Mesenchymal stem cell (in vitro differentiated cells and primary cell): ENCODE data around the gene MUS81.
A peak's percentile ranks its signal among the peaks of the same experiment; 100 is the strongest.

Experiments
- DNase-seq: peaks from one replicate; pipeline ENCODE4 v3.0.0-alpha.2; 2013
- H2AFZ ChIP-seq: one replicate; pipeline ENCODE4 v1.6.1; 2013; ENCODE audit warnings: low read depth, mild to moderate bottlenecking, control low read depth, inconsistent platforms, low read length, moderate library complexity
- H2AK5ac ChIP-seq: 2 replicates; pipeline ENCODE4 v1.6.1; 2013; ENCODE audit warnings: low read length, moderate library complexity, mild to moderate bottlenecking, inconsistent platforms; ENCODE audit not compliant: severe bottlenecking
- H2BK120ac ChIP-seq: one replicate; pipeline ENCODE4 v1.6.1; 2013; ENCODE audit warnings: low read depth, mild to moderate bottlenecking, inconsistent platforms, low read length, moderate library complexity
- H2BK12ac ChIP-seq, 2 experiments: one replicate each; pipeline ENCODE4 v1.6.1; 2013; ENCODE audit warnings: inconsistent platforms in 2 of 2, low read length in 2 of 2, mild to moderate bottlenecking in 2 of 2, moderate library complexity in 2 of 2, control low read depth in 1 of 2
- H2BK15ac ChIP-seq: one replicate; pipeline ENCODE4 v1.6.1; 2013; ENCODE audit warnings: mild to moderate bottlenecking, low read depth, inconsistent platforms; ENCODE audit not compliant: poor library complexity, severe bottlenecking
- H2BK5ac ChIP-seq: 2 replicates; pipeline ENCODE4 v1.6.1; 2013; ENCODE audit warnings: low read depth, mild to moderate bottlenecking, low read length, control low read depth, inconsistent platforms; ENCODE audit not compliant: poor library complexity, severe bottlenecking
- H3K14ac ChIP-seq, 2 experiments: one replicate each; pipeline ENCODE4 v1.6.1; 2013; ENCODE audit warnings: inconsistent platforms in 2 of 2, low read length in 2 of 2, control low read depth in 1 of 2, mild to moderate bottlenecking in 1 of 2, moderate library complexity in 1 of 2
- H3K18ac ChIP-seq, 2 experiments: one replicate each; pipeline ENCODE4 v1.6.1; 2013; ENCODE audit warnings: inconsistent platforms in 2 of 2, low read length in 2 of 2, control low read depth in 1 of 2, low read depth in 1 of 2, mild to moderate bottlenecking in 1 of 2
- H3K23ac ChIP-seq, 2 experiments: one replicate each; pipeline ENCODE4 v1.6.1; 2013; ENCODE audit warnings: inconsistent platforms in 2 of 2, low read length in 2 of 2, mild to moderate bottlenecking in 2 of 2, moderate library complexity in 2 of 2, control low read depth in 1 of 2
- H3K27ac ChIP-seq: 2 replicates; pipeline ENCODE4 v1.5.1; 2013; ENCODE audit warnings: mild to moderate bottlenecking, moderate library complexity, low read length, control low read depth, inconsistent platforms; ENCODE audit not compliant: poor library complexity, severe bottlenecking
- H3K27me3 ChIP-seq, 2 experiments: 2 replicates each; pipeline versions ENCODE4 v1.6.1 to v1.7.0; 2013; ENCODE audit warnings: low read length in 2 of 2, mild to moderate bottlenecking in 2 of 2, moderate library complexity in 2 of 2, control low read depth in 1 of 2, inconsistent platforms in 1 of 2; ENCODE audit not compliant: control insufficient read depth in 1 of 2, insufficient read depth in 1 of 2
- H3K36me3 ChIP-seq, 2 experiments: 2 replicates each; pipeline versions ENCODE4 v1.6.1 to v1.7.0; 2013; ENCODE audit warnings: low read length in 2 of 2, control low read depth in 1 of 2, inconsistent platforms in 1 of 2, low read depth in 1 of 2, mild to moderate bottlenecking in 1 of 2; ENCODE audit not compliant: insufficient read depth in 2 of 2, control insufficient read depth in 1 of 2
- H3K4ac ChIP-seq, 2 experiments: one replicate each; pipeline ENCODE4 v1.6.1; 2013; ENCODE audit warnings: inconsistent platforms in 2 of 2, low read length in 2 of 2, mild to moderate bottlenecking in 2 of 2, moderate library complexity in 2 of 2, control low read depth in 1 of 2, low read depth in 1 of 2
- H3K4me1 ChIP-seq: 2 replicates; pipeline ENCODE4 v1.6.1; 2013; ENCODE audit warnings: low read depth, low read length, control low read depth; ENCODE audit not compliant: control insufficient read depth, insufficient read depth
- H3K4me2 ChIP-seq: 2 replicates; pipeline ENCODE4 v1.6.1; 2013; ENCODE audit warnings: low read length, mild to moderate bottlenecking, inconsistent platforms; ENCODE audit not compliant: poor library complexity, severe bottlenecking
- H3K4me3 ChIP-seq, 2 experiments: 2 replicates each; pipeline versions ENCODE4 v1.5.1 to v1.7.0; 2013; ENCODE audit warnings: low read length in 2 of 2, mild to moderate bottlenecking in 2 of 2, control low read depth in 1 of 2, low read depth in 1 of 2; ENCODE audit not compliant: insufficient read depth in 1 of 2
- H3K79me1 ChIP-seq: replicated peaks from 2 replicates; pipeline ENCODE4 v1.6.1; 2013; ENCODE audit warnings: mild to moderate bottlenecking, control low read depth, low read length, inconsistent platforms; ENCODE audit not compliant: poor library complexity, severe bottlenecking
- H3K9ac ChIP-seq: 2 replicates; pipeline ENCODE4 v1.7.0; 2013; ENCODE audit warnings: mild to moderate bottlenecking, low read length, moderate library complexity
- H3K9me3 ChIP-seq: 2 replicates; pipeline ENCODE4 v1.7.0; 2013; ENCODE audit warnings: mild to moderate bottlenecking, low read length; ENCODE audit not compliant: control insufficient read depth
- H4K8ac ChIP-seq: one replicate; pipeline ENCODE4 v1.6.1; 2013; ENCODE audit warnings: inconsistent platforms, mild to moderate bottlenecking, low read length, moderate library complexity
- H4K91ac ChIP-seq: one replicate; pipeline ENCODE4 v1.6.1; 2013; ENCODE audit warnings: mild to moderate bottlenecking, low read length, inconsistent platforms
- WGBS: methylation state at CpG from one replicate; pipeline ENCODE4 v1.1.7; 2013; ENCODE audit warnings: mixed read lengths; 5-methylcytosine and 5-hydroxymethylcytosine counted together

Gene MUS81

GRCh38 chr11:65867284-65868071 is 7.2 kb downstream of the MUS81 start:
- no peak overlapping the region for H3K4me2 ChIP-seq
- H3K4me3 ChIP-seq = no peak overlapping the region
- no peak overlapping the region for H2BK5ac ChIP-seq
- no peak overlapping the region for H2AFZ ChIP-seq
- H2BK12ac ChIP-seq = no peak overlapping the region
- H3K4ac ChIP-seq = no peak overlapping the region
- H3K27ac ChIP-seq = no peak overlapping the region
- H3K18ac ChIP-seq = no peak overlapping the region
- H3K14ac ChIP-seq = no peak overlapping the region
- no peak overlapping the region for H2BK120ac ChIP-seq
- DNase-seq = no peak
- H4K8ac ChIP-seq = no peak overlapping the region
- H4K91ac ChIP-seq = no peak overlapping the region
- no peak overlapping the region for H2BK15ac ChIP-seq
- H3K79me1 ChIP-seq = peaks cover 20% of the 10 kb centered on the region
- H3K9ac ChIP-seq = no peak overlapping the region
- peaks cover 50% of the 10 kb centered on the region for H3K4me1 ChIP-seq
- no peaks in the 10 kb centered on the region for H3K9me3 ChIP-seq
- WGBS = 59% methylated on average over 28 of the region's 29 CpGs
- no peak overlapping the region for H2AK5ac ChIP-seq
- peaks cover 82 to 87% of the 10 kb centered on the region in 2 experiments for H3K36me3 ChIP-seq
- no peaks in the 10 kb centered on the region for H3K27me3 ChIP-seq
- no peak overlapping the region for H3K23ac ChIP-seq

- H2AFZ ChIP-seq = no peak overlapping the region
- no peak overlapping the region for H3K9ac ChIP-seq
- 86% methylated on average over 17 of the region's 19 CpGs for WGBS
- H3K4me2 ChIP-seq = no peak overlapping the region
- no peak overlapping the region for H2AK5ac ChIP-seq
- DNase-seq = peak; percentile 31
- H3K36me3 ChIP-seq = peaks cover 75 to 80% of the 10 kb centered on the region in 2 experiments
- H2BK120ac ChIP-seq = no peak overlapping the region
- H2BK12ac ChIP-seq = no peak overlapping the region
- H3K4me1 ChIP-seq = peaks cover 46% of the 10 kb centered on the region
- H3K4ac ChIP-seq = no peak overlapping the region
- no peak overlapping the region for H2BK5ac ChIP-seq
- H3K27ac ChIP-seq = no peak overlapping the region
- no peak overlapping the region for H4K8ac ChIP-seq
- H2BK15ac ChIP-seq = no peak overlapping the region
- no peaks in the 10 kb centered on the region for H3K27me3 ChIP-seq
- no peak overlapping the region for H3K18ac ChIP-seq
- H3K23ac ChIP-seq = no peak overlapping the region
- H3K4me3 ChIP-seq = no peak overlapping the region
- peak overlapping the region; percentile 63 for H4K91ac ChIP-seq
- no peaks in the 10 kb centered on the region for H3K9me3 ChIP-seq
- no peak overlapping the region for H3K14ac ChIP-seq
- peaks cover 19% of the 10 kb centered on the region for H3K79me1 ChIP-seq
Observed at GRCh38 chr11:65868076-65868667, 7.9 kb downstream of the MUS81 start.

GRCh38 chr11:65868907-65869306 is 8.7 kb downstream of the MUS81 start:
- H3K27me3 ChIP-seq = no peaks in the 10 kb centered on the region
- H2BK120ac ChIP-seq = no peak overlapping the region
- H3K36me3 ChIP-seq = peaks cover 68 to 73% of the 10 kb centered on the region in 2 experiments
- 86% methylated on average over 1 of the region's 3 CpGs for WGBS
- H4K8ac ChIP-seq = no peak overlapping the region
- H3K9me3 ChIP-seq = no peaks in the 10 kb centered on the region
- H2BK5ac ChIP-seq = no peak overlapping the region
- H3K14ac ChIP-seq = no peak overlapping the region
- H3K23ac ChIP-seq = no peak overlapping the region
- H3K4me2 ChIP-seq = no peak overlapping the region
- H3K4me3 ChIP-seq = no peak overlapping the region
- peaks cover 41% of the 10 kb centered on the region for H3K4me1 ChIP-seq
- H3K27ac ChIP-seq = no peak overlapping the region
- no peak overlapping the region for H4K91ac ChIP-seq
- H2AK5ac ChIP-seq = no peak overlapping the region
- no peak for DNase-seq
- no peak overlapping the region for H2AFZ ChIP-seq
- H2BK15ac ChIP-seq = no peak overlapping the region
- peaks cover 17% of the 10 kb centered on the region for H3K79me1 ChIP-seq
- H2BK12ac ChIP-seq = no peak overlapping the region
- no peak overlapping the region for H3K4ac ChIP-seq
- peak overlapping the region; percentile 36 for H3K9ac ChIP-seq
- no peak overlapping the region for H3K18ac ChIP-seq

- Histone ChIP-seq H4K8ac (peak overlapping the region; percentile 76), H3K4me2 (no peak overlapping the region), H3K36me3 (peaks cover 59 to 64% of the 10 kb centered on the region in 2 experiments), H2AK5ac (no peak overlapping the region), H3K9ac (peak overlapping the region; percentile 36), H3K27ac (no peak overlapping the region), H3K18ac (peak overlapping the region; percentile 24 to 42), H3K4me3 (peak overlapping the region in 1 of 2 experiments; percentile 6), H2BK15ac (peak overlapping the region; percentile 75), H3K4ac (peak overlapping the region in 1 of 2 experiments; percentile 64), H3K14ac (no peak overlapping the region), H3K4me1 (peaks cover 38% of the 10 kb centered on the region), H3K79me1 (peaks cover 14% of the 10 kb centered on the region), H3K9me3 (no peaks in the 10 kb centered on the region), H2BK5ac (no peak overlapping the region), H2BK12ac (peak overlapping the region in 1 of 2 experiments; percentile 51), H4K91ac (peak overlapping the region; percentile 61), H3K23ac (no peak overlapping the region), H2AFZ (no peak overlapping the region), H2BK120ac (no peak overlapping the region), H3K27me3 (no peaks in the 10 kb centered on the region)
- WGBS = 91% methylated on average over 21 of the region's 24 CpGs
- no peak for DNase-seq
Observed at GRCh38 chr11:65869643-65870306, 9.5 kb downstream of the MUS81 start.
